ENCODE data around the gene TMEM30B. TPM values are rescaled to one million over a fixed set of nuclear protein-coding genes. Genes with fewer than 3 reads are reported as not detected.

Gene TMEM30B
- total and polyA plus RNA-seq, 9 of the 15 experiments (the other 6 are each of a cell fraction or from before 2014, with no cell fraction given), result 0.04 TPM; not detected in 8

DNA sequence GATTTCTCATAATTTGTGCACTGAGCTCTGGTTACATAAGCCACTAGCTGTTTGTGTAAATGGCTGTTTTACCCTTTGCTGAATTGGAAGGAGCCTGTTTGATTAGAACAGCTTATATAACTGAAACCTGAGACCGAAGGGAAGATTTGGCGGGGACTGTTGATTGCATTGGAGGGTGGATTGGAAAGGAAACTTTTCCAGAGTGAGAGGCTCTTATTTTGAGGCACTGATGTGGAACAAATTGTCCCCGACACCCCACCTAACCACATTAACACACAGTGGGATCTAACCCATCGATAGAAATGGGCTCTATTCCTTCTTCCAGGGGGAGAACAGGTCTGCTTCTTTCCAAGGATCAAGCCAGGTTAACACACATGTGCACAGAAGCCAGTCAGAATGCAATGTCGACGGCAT lies 51.7 kb downstream of the TMEM30B start (continued):
- TF ChIP-seq POLR2H (tag; IDR thresholded peaks at IDR 0.05; ENCODE audit: low read depth) (no peak), ZNF354B (CRISPR knock-in tag; IDR thresholded peaks at IDR 0.05) (no peak), SP2 (IDR thresholded peaks at IDR 0.05; ENCODE audit: extremely low read depth, low read depth, low read length, poor library complexity, severe bottlenecking) (no peak)

DNA sequence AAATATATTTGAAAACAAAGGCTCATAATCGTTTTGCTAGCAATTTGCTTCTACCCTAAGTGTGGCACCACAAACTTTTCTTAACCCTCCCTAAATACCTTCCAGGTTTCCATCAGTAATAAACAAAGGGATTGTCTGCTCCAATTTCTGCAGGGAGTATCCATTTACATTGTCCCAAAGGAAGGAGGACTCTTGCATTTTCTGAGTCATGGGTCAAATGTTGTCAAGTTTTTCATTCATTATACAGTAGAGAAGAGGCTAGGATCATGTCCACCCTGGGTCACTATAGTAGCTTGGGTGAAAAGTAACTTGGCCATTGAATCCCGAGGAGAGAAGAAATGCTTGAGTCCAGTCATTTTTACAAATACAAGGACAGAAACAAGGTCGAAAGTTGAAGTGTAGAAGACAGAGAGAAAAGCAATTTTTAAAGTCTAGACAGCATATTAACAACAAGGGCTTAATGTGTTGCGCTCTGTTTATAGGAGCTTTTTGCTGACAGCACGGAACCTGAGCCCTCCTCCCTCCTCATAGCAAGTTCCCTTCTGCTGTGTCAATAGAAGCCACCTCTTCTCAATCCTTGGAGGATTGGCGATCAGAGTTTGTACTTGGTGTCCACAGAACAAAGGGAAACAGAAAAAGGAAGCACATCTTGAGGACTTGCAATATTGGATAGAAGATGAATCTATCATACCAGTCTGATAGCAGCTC lies 53.1 kb downstream of the TMEM30B start:
- ChIA-PET CTCF (ENCODE audit: low intra/inter-chr PET ratio) (no interaction called here), POLR2A (no interaction called here)
- H3K9me3 ChIP-seq (replicated peaks; ENCODE audit: control insufficient read depth, insufficient read depth, low read depth, low read length), result no peaks in the 10 kb centered on the region
- in situ Hi-C loops (cut with MboI), result no loop called here
- no peak overlapping the region for H3K27ac ChIP-seq (ENCODE audit: extremely low read depth, low read depth, low read length)
- 0 out of 2 replicates have a peak, but pooled peaks have one; percentile 1 for TF ChIP-seq ZNF316 (IDR thresholded peaks at IDR 0.05)
- TF ChIP-seq, protein P1, sequence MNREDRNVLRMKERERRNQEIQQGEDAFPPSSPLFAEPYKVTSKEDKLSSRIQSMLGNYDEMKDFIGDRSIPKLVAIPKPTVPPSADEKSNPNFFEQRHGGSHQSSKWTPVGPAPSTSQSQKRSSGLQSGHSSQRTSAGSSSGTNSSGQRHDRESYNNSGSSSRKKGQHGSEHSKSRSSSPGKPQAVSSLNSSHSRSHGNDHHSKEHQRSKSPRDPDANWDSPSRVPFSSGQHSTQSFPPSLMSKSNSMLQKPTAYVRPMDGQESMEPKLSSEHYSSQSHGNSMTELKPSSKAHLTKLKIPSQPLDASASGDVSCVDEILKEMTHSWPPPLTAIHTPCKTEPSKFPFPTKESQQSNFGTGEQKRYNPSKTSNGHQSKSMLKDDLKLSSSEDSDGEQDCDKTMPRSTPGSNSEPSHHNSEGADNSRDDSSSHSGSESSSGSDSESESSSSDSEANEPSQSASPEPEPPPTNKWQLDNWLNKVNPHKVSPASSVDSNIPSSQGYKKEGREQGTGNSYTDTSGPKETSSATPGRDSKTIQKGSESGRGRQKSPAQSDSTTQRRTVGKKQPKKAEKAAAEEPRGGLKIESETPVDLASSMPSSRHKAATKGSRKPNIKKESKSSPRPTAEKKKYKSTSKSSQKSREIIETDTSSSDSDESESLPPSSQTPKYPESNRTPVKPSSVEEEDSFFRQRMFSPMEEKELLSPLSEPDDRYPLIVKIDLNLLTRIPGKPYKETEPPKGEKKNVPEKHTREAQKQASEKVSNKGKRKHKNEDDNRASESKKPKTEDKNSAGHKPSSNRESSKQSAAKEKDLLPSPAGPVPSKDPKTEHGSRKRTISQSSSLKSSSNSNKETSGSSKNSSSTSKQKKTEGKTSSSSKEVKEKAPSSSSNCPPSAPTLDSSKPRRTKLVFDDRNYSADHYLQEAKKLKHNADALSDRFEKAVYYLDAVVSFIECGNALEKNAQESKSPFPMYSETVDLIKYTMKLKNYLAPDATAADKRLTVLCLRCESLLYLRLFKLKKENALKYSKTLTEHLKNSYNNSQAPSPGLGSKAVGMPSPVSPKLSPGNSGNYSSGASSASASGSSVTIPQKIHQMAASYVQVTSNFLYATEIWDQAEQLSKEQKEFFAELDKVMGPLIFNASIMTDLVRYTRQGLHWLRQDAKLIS (CRISPR knock-in tag; IDR thresholded peaks at IDR 0.05), result no peak
- peaks cover 0 to 11% of the 10 kb centered on the region in 2 experiments; a peak in 2 of 5 replicates for H3K27me3 ChIP-seq (ENCODE audit: control insufficient read depth in 2 of 2, insufficient read depth in 2 of 2, low read length in 2 of 2)
- H3K4me1 ChIP-seq (replicated peaks in 1 of 2; ENCODE audit: control insufficient read depth in 2 of 2, insufficient read depth in 2 of 2, low read length in 2 of 2), result no peaks in the 10 kb centered on the region
- no peaks in the 10 kb centered on the region for H3K36me3 ChIP-seq (ENCODE audit: control insufficient read depth, insufficient read depth, low read length)
- no peak for DNase-seq (ENCODE audit: extremely low read depth in 1 of 4, low spot score in 3 of 4)
- no peak overlapping the region for H2AFZ ChIP-seq (ENCODE audit: low read depth, low read length)
- BruUV-seq (replicated peaks), result no TSS peak
- no peaks in the 10 kb centered on the region for H3K79me2 ChIP-seq (ENCODE audit: control insufficient read depth, insufficient read depth, low read length)
- FAIRE-seq, result no peak
- no peaks in the 10 kb centered on the region for H4K20me1 ChIP-seq (replicated peaks; ENCODE audit: control insufficient read depth, insufficient read depth, low read length)
- H3K4me3 ChIP-seq, result no peak overlapping the region
- no peak for ATAC-seq
- H3K9me1 ChIP-seq (ENCODE audit: control insufficient read depth, insufficient read depth, low read length), result no peaks in the 10 kb centered on the region
- WGBS (ENCODE audit: insufficient coverage, low coverage, missing lambda C conversion rate), result 2% methylated on average over 6 of the region's 6 CpGs
- H3K4me2 ChIP-seq (ENCODE audit: insufficient read depth, low read length), result no peak overlapping the region
- intact Hi-C loops (cut with micrococcal nuclease), result no loop called here
- no peak overlapping the region for H3K9ac ChIP-seq (ENCODE audit: insufficient read depth in 1 of 2, low read depth in 2 of 2, low read length in 2 of 2)

Other genes with a start within 250 kb of the TMEM30B start
- 4.0 and 9.9 TPM in 2 replicates for gene PRKCH, start 40.2 kb upstream of the TMEM30B start, total RNA-seq (2014; rRNA removed)
- 4.1 and 4.3 TPM in 2 replicates for gene PRKCH, start 40.2 kb upstream of the TMEM30B start, total RNA-seq (2014; rRNA removed; fragmentation: Illumina TruSeq; extraction: Trizol)
- gene PRKCH, start 40.2 kb upstream of the TMEM30B start, total RNA-seq (2015; rRNA removed; fragmentation: Illumina TruSeq; extraction: Trizol), result 3.8 and 4.0 TPM in 2 replicates
- 4.0 and 5.6 TPM in 2 replicates for gene PRKCH, start 40.2 kb upstream of the TMEM30B start, total RNA-seq (2021)
- gene PRKCH, start 40.2 kb upstream of the TMEM30B start, polyA plus RNA-seq (2011; rRNA removed), result 0.83 and 2.7 TPM in 2 replicates
- 4.1 and 4.3 TPM in 2 replicates for gene PRKCH, start 40.2 kb upstream of the TMEM30B start, polyA plus RNA-seq (2014; fragmentation: Illumina TruSeq; extraction: Trizol)
- gene PRKCH, start 40.2 kb upstream of the TMEM30B start, polyA plus RNA-seq (2014; fragmentation: Nextera tagmentation; extraction: Ambion mirVana), result 1 to 10 TPM in 1 of 2 experiments, under 1 TPM in 1; 0.61 to 1.1 TPM
- gene PRKCH, start 40.2 kb upstream of the TMEM30B start, polyA plus RNA-seq (2014; rRNA removed), result 2.7 and 4.4 TPM in 2 replicates

Data from K562 (cell line).